NCI-H1694 treated with DMSO at 0.1 percent for 48 hours (cell line): ENCODE measurements around the gene SGIP1.

Source experiments
- DNase-seq: peaks from one replicate; lab custom pipeline; 2025; lab: John Stamatoyannopoulos, UW

Gene SGIP1

GRCh38 chr1:66521721-66522365 is 12.1 kb upstream of the SGIP1 start:
- no peak for DNase-seq

GRCh38 chr1:66523562-66523961 is 10.4 kb upstream of the SGIP1 start:
- DNase-seq = no peak

DNA sequence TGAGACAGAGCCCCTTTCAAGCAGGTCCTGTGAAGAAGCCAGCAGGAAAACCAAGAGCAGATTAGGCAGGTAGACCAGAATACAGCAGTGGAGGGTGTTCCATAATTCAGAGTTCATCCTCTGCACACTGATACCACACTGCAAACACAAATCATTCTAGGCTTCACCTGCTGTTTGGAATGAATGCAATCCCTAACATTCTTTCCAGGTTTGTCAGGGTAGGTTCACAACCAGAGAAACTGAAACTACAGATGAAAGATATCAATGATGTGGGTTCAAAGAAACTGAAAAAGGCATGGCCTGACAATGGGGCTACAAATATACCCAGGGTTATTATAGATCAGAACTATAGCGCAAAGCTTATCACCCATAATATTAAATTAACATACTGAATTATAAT is 8.9 kb upstream of the SGIP1 start:
- no peak for DNase-seq

- no peak for DNase-seq
Measured at GRCh38 chr1:66526036-66526435, 7.9 kb upstream of the SGIP1 start.

GRCh38 chr1:66526991-66527390 is 7.0 kb upstream of the SGIP1 start:
- no peak for DNase-seq

DNA sequence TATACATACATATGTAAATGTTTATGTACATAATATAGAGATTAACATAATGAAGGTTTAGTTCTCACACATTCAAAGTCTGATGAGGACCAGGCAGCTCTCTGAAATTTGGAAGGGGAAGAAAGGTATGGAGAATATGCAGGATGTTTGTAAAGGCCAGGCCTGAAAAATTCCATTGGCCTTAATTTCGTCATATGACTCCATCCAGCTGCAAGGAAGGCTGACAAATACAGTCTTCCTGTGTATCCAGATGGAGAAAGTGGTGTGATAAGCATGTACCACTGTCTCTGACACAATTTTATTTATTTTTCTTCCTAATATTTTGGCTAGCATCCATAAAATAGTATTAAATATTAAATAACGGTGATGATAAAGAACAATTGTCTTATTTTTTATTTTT is 6.3 kb upstream of the SGIP1 start:
- no peak for DNase-seq

DNA sequence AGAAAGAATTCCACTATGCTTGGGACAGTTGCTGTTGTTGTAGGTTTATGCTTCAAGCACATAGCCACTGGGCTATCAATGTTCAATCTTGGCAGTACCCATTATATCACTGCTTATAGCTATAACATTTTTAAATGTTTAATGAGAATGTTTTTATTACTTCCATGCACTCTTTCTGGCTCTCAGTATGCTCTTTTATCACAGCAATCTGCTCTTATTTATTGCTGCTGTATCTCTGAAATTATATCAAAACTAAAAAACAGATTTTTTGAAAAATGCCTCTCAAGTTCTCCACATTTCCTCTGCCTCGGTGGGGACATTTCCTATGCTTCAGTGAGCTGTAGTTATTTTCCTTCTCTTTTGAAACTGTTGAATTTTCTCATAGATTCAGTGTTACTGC is 5.4 kb upstream of the SGIP1 start:
- DNase-seq = no peak

DNA sequence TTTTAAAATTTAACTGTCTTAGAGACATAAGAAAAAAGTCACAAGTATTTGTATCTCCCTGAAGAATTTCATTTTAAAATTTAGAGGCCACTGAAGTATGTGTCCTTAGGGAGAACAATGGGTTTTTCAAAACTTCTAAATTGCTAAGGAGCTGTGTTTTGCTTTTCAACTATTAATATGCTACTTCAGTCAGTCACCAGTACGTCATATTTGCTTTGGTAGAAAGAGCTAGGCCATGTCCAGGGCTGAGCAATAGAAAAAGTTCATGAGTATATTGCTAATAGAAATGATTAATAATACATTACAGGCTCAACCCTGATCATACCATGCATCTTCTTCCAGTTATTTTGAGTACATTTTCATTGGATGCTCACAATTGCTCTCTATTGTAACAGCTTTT is 1.7 kb upstream of the SGIP1 start:
- DNase-seq = no peak

DNA sequence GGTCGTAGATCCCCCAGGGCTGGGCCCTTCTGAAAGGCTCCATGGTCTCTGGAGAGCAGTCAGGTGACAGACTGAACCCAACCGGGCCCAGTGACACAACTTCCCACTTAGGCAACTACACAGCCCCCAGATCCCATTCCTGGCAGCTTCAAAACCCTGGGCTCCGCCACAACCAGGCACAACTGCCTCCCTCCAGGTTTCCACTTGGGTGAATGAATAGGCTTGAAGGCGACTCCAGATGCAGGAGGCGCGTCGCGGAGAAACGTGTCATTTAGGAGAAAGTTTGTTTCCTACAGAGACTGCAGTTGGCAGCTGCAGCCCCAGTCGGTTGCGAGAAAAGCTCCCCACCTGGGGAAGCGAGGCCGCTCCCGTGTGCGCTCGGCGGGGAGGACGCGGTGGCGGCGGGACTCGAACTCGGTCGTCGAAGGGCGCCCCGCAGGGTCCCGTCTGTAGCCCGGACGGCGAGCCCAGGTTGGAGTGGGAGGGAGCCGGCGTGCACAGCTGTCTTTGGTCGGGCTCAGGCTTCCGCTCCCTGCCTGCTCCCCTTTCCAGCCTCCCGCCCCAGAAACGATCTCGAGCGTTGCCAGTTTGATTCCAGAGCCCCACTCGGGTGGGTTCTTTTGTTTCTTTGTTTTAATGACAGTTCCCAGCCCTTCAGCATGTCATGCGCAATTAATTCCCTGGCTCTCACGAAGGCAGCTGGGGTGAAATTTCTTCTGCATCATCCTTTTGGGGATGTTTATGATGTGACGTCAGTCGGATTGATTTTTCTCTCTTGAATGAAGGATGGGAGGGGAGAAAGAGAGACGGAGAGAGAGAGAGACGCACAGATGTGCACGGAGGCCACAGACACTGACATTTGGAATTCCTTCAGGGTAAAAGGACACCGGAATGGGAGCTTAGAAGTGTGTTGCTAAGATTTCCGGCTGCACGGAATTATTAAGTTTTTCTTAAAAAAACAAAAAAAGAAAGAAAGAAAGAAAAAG is 862 bp upstream of the SGIP1 start:
- no peak for DNase-seq

- no peak for DNase-seq
Measured at GRCh38 chr1:66535061-66535460, 1.1 kb downstream of the SGIP1 start.

DNA sequence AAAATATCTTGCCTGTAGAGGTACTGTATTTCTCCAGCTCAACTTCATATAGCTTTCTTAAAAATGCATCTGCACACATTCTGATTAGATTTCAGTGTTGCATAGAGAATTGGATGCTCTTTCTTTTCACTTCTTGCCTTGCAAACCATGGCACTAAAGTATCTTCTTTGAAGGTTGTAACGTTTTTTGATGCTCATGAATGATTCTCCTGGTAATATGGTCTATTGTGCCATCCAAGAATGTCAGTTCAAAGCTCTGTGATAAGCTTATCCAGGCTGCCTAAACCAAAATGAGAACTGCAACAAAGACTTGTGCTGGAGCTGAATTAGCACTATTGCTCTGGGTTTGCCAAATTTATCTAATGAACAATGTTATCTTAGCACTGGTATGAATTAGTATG is 1.9 kb downstream of the SGIP1 start:
- no peak for DNase-seq

- DNase-seq = no peak
Measured at GRCh38 chr1:66537718-66538117, 3.8 kb downstream of the SGIP1 start.

DNA sequence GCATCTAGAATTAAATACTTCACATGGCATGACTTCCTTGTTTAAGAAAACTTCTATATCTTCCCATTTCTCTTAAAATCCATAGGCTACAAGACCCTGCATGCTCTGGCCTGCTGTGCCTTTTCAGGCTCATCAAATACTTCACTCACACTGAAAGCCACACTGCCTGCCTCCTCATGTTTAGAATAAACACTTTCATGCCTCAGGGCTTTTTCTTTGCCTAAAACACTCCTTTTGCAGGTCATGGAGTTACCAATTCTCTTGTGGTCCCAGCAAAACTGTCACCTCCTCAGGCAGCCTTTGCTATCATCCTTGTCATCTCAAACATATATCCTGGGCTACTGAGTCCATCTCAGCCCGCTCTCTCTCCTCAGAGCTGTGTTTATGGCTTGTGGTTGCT is 5.5 kb downstream of the SGIP1 start:
- DNase-seq = no peak

GRCh38 chr1:66540434-66541032 is 6.6 kb downstream of the SGIP1 start:
- DNase-seq = no peak

DNA sequence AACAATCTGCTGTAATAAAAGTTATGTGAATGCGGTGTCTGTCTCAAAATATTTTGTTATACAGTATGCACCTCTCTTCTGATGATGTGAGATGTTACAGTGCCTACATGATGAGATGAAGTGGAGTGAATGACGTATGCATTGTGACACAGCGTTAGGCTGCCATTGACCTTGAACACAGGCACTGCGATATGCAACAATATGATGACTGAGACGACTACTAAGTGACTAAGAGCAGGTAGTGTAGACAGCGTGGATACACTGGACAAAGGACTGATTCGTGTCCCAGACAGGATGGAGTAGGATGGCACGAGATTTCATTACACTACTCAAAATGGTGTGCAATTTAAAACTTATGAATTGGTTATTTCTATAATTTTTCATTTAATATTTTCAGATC is 8.4 kb downstream of the SGIP1 start:
- DNase-seq = no peak

DNA sequence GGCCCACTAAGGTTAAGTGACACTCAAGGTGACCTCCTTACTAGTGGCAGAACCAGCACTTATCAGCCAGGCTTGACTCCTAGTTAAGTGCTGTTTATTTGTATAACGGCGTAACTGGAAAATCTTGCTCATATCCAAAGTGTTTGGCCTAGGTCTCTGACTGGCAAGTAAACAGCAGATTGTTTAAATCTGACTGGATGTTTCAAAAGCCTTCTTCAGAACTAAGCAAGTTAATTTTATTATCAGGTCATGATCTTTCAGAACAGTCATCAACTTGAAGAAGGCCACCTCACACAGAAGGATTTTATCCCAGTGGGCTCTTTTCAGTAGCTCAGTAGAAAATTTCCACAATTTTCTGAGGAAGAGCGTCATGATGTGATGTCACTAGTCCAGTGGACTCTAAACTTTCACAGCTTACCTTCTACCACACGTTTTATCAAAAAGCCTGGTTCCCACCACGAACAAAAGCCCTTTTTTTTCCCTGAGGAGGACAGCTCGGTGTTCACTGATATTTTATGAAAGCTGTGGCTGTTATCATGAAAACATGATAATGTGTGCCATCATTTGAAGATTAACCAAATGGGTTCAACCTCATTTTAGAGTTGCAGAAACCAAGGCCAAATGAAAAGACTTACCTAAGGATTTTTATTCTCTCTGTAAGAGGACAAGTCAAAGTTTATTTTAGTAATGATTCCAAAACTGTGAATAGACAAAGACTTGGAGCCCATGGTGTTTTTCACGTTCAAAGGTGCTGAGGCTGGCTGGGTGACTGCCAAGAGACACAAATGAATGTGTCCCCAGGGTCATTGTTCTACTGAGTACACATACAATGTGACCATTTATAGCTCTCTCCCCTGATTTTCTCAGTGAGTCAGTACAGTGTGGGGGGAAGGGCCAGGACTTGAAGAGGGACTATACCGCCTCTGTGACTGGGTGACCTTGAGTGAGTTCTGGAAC is 9.1 kb downstream of the SGIP1 start:
- DNase-seq = no peak

DNA sequence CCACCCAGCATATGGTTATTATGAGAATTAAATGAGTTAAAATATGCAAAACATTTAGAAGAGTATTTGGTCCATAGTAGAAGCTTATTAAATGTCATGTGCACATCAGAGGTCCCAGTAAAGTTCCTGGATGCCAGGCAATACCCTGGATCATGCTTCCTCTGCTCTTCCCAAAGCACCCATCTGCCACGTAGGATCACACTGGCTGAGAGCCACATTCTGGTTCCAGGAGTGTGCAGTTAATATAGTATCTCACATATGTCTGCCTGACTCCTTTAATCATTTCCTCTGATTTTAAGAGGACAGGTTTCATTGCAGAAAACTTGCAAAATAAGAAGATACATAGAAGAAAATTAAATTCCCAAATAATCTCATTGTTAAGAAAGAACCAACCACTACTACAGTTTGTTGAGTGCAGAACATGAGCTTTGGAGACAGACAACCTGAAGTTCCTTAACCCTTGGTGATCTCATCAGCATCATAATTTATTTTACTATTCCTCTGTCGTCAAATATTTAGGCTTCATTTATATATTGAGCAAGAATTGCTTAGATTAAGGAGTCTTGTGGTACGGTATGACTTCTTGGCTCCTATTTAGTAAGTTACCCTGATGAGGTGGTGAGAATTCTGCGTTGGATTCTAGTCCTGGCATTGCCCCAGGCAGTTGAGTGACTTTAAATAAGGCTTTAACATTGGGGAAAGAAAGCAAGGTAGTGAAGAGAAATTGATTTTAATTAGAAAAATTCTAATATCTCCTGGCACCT is 12.3 kb downstream of the SGIP1 start:
- peak; percentile 78 for DNase-seq

DNA sequence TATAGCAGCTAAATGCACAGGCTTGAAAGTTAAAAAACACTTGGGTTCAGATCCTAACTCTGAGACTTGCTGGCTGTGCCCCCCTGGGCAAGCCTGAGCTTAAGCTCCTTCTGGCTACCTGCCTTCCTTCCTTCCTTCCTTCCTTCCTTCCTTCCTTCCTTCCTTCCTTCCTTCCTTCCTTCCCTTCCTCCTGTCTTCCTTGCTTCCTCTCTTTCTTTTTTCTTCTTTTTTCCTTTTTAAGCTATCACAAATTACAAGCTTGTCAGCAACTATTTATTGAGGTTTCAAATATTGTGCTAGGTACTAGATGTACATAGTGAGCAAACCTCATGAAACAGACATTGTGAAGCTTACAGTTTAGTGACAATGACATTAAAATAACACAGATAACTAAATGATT is 15.1 kb downstream of the SGIP1 start:
- DNase-seq = no peak

DNA sequence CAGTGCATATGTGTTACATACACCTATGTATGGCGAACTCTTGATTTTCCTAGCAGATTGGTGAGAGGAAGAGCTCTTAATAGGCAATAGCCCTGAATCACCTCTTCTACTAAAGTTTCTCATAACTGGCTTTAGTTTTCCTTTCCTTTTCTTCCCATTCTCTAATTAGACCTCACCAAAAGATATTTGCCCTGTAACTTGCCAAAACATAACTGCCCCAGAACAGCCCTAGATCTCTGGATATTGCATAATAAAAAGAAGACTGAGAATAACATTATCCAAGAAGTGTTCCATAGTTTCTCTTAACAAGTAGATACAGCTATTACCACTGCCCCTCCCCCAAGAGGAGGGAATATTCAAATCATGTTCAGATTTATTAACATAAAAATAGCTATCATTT is 16.3 kb downstream of the SGIP1 start:
- no peak for DNase-seq

DNA sequence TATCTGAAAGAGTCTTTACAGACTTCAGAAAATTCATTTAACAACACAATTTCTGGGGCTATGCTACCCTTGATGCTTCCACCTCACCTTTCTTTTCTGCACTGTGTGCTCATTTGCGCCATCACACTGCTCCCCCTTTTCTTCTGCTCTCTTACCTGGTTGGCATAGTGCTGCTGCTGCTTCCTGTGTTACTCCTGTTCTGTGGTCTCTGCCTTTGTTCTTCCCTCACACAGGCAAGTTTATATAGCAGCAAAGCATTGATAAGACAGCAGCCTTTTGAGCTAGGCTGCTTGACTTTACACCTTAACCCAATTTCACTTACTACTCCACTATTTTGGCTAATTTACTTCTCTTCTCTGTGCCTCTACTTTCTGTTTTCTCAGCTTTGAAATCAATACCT is 18.3 kb downstream of the SGIP1 start:
- no peak for DNase-seq

GRCh38 chr1:66552829-66553228 is 18.9 kb downstream of the SGIP1 start:
- no peak for DNase-seq
